GM13976 (cell line): ENCODE results near the gene ATG4A.

Experiments
- DNase-seq: peaks from one replicate; pipeline ENCODE4 v3.0.0; 2012; ENCODE audit warnings: low spot score
- in situ Hi-C: fragments of 300-500 bp; cut with MboI; formaldehyde crosslinking; loops from one replicate; pipeline ENCODE4 v1.12.0; 2022; ENCODE audit warnings: low sequenced_read_pairs, mixed read lengths, inconsistent platforms; ENCODE audit not compliant: unreplicated experiment
- TF ChIP-seq, protein P1 (sequence below): IDR thresholded peaks from 2 replicates; pipeline ENCODE4 v1.5.1; 2012; ENCODE audit warnings: borderline replicate concordance, mild to moderate bottlenecking; ENCODE audit not compliant: insufficient read depth; ENCODE audit errors: extremely low read depth, missing control alignments, control extremely low read depth

Gene ATG4A

DNA sequence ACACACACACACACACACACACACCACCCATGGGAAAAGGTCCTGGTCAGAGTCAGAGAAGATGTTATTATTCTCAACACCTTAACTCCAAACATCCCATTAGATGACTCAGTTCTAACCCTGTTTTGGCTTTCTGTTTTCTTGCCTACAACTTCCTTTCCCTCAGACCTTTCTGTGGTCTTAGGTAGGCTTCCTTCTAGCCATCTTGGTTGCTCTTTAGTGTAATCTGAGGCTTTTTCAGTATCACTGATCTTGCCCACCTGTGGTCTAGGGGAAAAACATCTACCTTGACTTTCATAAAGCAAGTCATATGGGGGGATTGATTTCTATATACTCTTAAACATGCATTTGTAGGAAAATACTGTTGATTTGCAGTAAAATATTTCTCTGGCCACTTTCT, 56.9 kb downstream of the ATG4A start:
- in situ Hi-C loops, result no loop called here
- TF ChIP-seq, protein P1, sequence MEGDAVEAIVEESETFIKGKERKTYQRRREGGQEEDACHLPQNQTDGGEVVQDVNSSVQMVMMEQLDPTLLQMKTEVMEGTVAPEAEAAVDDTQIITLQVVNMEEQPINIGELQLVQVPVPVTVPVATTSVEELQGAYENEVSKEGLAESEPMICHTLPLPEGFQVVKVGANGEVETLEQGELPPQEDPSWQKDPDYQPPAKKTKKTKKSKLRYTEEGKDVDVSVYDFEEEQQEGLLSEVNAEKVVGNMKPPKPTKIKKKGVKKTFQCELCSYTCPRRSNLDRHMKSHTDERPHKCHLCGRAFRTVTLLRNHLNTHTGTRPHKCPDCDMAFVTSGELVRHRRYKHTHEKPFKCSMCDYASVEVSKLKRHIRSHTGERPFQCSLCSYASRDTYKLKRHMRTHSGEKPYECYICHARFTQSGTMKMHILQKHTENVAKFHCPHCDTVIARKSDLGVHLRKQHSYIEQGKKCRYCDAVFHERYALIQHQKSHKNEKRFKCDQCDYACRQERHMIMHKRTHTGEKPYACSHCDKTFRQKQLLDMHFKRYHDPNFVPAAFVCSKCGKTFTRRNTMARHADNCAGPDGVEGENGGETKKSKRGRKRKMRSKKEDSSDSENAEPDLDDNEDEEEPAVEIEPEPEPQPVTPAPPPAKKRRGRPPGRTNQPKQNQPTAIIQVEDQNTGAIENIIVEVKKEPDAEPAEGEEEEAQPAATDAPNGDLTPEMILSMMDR, result no peak
- DNase-seq, result no peak

DNA sequence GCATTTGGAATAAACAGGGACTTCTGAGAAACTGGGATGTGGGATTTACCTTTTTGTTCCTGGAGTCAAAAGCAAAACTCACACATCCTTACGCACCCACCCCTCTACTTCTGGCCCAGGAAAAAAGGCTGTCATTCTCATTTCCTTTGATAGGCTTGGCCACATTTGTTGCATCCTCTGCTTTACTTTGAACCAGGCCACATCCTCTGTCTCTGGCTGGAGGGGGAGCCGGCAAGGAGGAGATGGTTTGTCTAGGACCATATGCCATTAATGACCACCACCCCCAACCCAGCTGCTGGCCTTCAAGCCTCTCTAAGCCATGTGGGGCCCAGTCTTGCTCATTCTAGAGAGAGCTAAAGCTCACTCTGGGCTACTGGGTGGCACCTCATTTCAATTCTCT, 64.5 kb downstream of the ATG4A start:
- in situ Hi-C loops, result no loop called here
- TF ChIP-seq, protein P1, result no peak

DNA sequence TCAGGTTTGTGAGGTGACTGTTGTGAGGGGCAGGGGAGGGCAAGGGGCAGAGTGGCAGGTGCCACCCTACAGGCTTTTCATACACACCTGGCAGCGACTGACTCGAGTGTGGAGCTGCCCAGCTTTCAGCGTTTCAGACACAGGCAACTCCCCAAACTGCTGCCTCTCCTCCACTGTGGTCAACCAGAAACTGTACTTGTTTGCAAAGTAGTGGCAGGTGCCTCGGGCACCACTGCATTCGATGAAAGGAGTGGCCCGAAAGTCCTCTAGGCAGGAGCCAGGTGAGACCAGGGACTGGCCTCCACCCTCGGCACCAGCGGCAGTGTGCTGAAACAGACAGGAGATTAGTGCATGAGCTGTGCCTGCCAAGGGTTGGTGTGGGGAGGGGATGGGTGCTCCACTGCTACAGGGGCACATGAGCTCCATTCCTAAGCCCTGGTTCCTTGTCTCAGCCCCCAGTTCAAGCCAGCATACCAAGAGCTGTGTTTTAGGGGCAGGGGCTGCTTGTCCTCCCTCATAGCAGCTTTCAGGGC, 65.4 kb downstream of the ATG4A start:
- no peak for DNase-seq
- in situ Hi-C loops, result no loop called here
- TF ChIP-seq, protein P1, result no peak

More for the DNA sequence above, 64.5 kb downstream of the ATG4A start:
- no peak for DNase-seq

DNA sequence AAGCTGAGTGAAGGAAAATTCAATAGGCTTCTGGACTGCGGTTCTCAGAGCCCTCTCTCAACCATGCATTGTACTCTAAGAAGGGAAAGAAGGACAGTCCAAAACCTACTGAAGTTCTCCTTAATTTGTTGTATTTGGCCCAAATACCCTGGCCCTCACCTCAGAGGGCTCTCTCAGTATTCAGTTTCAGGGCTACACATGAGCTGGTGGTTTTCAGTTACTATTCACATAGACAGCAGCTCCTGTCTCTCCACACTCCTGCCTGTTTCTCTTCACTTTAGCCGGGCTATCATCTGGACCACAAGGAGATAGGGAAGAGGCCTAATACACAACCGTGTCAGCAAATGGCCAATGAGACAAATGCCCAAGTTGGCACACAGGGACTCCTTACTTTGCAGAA, 66.0 kb downstream of the ATG4A start:
- TF ChIP-seq, protein P1, result no peak
- DNase-seq, result no peak
- in situ Hi-C loops, result no loop called here

DNA sequence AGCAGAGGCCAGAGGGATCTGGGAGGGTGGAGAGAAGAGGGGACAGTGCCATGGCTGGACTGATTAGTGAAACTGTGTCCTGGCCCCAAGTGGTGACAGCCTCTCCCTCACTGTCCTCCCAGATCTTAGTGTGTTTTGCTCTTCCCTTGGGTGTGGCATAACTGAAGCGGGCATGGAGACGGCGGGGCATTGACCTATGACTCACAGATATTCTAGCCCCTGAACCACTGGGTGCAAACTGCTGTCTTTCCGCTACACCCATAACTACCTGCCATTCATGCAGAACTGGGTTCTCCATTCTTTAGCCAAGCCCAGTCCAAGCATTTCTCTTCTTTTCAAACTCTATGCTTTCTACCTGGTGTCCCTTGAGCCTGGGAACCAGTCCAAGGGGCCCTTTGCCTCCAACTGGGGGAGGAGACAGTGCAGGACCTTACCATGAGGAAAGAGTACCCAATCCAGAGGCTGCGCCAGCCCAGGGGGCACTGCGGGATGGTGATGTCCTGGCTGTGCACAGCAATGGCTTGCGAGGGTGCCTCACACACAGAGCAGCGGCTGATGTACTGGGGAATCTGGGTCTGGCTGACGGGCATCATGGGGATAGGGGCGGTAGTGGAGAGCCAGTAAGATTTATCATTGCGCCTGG, 67.6 kb downstream of the ATG4A start:
- in situ Hi-C loops, result no loop called here
- TF ChIP-seq, protein P1, result no peak
- no peak for DNase-seq

DNA sequence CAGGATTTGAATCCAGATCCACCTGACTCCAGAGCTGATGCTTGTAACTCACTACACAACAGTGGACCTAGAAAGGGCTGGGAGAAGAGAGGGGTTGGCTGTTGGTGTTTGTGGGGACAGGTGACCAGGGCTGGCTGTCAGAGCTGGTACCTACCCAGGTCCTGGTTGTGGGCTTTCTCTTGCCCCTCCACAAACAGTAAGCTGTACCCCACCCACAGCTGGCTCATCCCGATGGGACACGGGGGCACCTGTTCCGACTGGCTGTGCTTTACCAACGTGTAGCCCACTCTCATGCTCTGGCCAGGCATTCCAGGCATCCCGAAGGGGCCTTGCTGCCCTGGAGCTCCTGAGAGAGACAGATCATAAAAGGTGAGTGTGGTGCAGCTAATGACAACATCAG, 68.7 kb downstream of the ATG4A start:
- DNase-seq, result no peak
- TF ChIP-seq, protein P1, result no peak
- in situ Hi-C loops, result no loop called here
